Activated CD4-positive, CD25-positive, alpha-beta regulatory T cell treated with anti-CD3 and anti-CD28 coated beads, Interleukin-2, amount 50 U/mL, for 24 hours (primary cell): ENCODE results near the gene CCDC116.
A peak's percentile ranks its signal among the peaks of the same experiment; 100 is the strongest.
"Not testable (repeated sequence)": the region's sequence is repeated elsewhere in the genome, so short reads cannot be mapped to it uniquely, and the experiment has no call there.

Source experiments
- ATAC-seq, 2 donors: fragments of 150-1000 bp; cut with Tn5 transposase; one replicate each; pipeline ENCODE4 v1.10.0; 2021; ENCODE audit warnings: mild to moderate bottlenecking in 1 of 2, moderate library complexity in 1 of 2

The CCDC116 gene

DNA sequence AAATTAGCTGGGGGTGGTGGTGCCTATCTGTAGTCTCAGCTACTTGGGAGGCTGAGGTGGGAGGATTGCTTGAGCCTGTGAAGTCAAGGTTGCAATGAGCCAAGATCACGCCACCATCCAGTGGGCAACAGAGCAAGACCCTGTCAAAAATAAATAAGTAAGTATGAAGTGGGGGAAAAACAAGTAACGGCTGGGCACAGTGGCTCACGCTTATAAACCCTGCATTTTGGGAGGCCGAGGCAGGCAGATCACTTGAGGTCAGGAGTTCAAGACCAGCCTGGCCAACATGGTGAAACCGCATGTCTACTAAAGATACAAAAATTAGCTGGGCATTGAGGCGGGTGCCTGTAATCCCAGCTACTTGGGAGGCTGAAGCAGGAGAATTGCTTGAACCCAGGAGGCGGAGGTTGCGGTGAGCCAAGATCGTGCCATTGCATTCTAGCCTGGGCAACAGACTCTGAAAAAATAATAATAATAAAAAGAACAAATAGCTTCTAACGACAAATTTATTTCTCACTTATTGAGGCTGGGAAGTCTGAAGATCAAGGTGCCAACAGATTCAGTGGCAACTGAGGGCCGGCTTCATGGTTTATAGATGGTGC is 22.9 kb upstream of the CCDC116 start:
- not testable (repeated sequence) for ATAC-seq

GRCh38 chr22:21611210-21611977 is 21.2 kb upstream of the CCDC116 start:
- no peak for ATAC-seq

GRCh38 chr22:21612858-21613257 is 19.7 kb upstream of the CCDC116 start:
- ATAC-seq: no peak

- no peak for ATAC-seq
These were observed 18.9 kb upstream of the CCDC116 start for GRCh38 chr22:21613553-21614233.

GRCh38 chr22:21615731-21616130 is 16.8 kb upstream of the CCDC116 start:
- ATAC-seq: no peak

DNA sequence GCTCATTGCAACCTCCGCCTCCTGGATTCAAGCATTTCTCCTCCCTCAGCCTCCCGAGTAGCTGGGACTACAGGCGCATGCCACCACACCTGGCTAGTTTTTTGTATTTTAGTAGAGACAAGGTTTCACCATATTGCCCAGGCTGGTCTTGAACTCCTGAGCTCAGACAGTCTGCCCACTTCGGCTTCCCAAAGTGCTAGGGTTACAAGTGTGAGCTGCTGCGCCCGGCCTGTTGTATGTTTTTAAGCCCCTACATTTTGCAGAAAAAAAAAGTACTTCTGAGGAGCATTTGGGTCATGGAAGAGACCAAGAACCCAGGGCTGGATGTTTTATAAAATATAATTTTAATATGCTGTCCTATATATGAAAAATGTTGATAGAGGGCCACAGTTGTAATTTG is 15.2 kb upstream of the CCDC116 start:
- not testable (repeated sequence) for ATAC-seq

DNA sequence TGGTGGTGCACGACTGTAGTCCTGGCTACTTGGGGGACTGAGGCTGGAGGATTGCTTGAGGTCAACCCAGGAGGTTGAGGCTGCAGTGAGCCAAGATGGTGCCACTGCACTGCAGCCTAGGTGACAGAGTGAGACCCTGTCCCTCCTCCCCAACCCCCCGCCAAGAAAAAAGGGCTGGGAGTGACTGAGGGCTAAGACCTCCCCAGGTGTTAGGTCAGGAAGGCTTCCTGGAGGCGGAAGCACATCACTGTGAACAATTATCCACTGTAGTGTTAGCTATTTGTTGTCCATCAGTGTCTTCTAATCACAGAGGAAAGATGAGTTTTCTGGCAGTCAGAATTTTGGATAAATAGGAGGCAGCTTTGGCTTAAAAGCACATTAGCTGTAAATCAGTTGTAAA is 11.5 kb upstream of the CCDC116 start:
- no peak for ATAC-seq

DNA sequence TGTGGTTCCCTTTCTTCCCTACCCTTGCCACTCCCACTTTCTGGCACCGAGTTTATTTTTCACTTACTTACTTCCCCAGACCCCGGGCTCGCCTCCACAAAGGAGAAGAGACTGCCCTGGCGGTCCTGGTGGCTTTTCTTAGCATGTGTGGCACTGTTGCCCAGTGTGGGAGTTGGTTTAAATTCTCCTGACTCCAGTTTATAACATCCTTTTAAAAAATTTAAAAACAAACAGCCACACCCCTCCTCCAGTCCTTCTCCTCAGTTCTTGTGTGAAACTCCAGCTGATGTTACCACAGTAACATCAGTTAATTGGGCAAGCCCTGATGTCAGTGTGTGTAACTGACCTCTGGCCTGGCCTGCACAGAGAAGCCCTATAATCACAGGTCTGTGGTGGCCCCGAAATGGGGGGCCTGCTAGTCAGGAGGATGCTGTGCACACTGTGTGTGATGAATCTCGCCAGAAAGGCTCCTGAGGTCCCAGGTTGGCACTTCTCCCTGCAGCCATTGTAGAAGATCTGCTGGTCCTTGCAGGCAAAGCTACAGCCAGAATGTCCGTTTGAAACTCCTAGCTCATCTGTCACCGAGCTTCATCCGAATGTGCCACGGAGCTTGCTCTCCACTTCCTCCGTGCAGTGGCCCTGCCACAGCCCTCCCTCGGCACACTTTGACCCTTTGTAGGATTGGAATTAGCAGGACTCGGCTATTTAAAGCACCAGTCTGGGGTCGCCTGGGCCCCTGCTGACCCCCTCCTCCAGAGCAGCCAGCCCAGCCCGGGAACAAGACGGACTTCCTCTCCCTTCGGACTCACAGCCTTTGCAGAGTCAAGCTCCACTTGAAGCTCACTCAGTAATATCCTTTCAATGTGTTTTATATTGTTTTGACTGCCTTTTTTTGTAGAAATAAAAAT is 10.3 kb upstream of the CCDC116 start:
- ATAC-seq: no peak

DNA sequence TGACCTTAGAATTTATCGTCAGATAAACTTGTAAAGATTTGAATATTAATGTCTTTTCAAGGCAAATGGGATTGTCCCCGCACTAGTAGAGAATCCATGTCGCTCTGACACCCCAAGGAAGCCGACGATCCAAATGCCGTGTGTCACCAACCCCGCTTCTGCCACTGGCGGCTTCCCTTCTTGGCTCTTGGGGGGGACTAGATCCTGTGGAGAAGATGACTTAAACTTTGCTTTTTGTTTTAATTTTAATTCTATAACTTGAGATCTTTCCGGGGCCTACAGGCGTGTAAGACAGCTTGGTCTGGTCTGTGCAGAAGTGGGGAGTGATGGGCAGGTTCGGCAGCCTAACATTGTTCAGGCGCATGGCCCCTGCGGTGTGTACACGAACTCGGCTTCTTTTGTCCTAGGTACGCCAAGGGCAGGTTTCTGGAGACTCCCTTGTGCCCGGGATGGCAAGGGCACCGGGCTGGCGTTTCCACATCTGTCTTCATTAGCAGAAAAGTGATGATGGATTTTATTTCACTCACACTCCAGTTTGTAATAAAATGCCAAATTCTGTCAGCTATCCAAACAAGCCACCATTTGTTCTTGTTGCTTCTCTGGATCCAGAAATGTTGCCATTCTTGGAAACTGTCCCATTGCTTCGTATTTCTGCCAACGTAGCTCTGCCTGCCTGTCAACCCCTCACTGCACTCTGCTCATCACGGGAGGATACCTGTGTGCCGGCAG is 9.5 kb upstream of the CCDC116 start:
- ATAC-seq: no peak

DNA sequence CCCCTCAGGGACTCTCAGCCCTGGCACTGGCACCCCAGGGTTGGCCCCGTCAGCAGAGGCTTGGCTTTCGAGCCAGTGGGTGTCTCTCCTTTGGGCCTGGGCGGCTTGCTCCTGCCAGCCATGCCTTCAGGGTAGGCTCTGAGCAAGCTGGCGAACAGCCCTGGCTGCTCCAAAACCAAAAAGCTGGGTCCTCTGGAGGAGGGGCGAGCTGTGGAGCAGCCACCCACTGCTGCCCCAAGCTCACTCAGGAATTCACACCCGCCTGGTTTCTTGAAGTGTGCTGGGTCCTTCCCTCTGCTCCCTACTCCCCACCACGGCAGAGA is 9.0 kb upstream of the CCDC116 start:
- no peak for ATAC-seq

- no peak for ATAC-seq
These were observed 8.3 kb upstream of the CCDC116 start for GRCh38 chr22:21624120-21624879.

DNA sequence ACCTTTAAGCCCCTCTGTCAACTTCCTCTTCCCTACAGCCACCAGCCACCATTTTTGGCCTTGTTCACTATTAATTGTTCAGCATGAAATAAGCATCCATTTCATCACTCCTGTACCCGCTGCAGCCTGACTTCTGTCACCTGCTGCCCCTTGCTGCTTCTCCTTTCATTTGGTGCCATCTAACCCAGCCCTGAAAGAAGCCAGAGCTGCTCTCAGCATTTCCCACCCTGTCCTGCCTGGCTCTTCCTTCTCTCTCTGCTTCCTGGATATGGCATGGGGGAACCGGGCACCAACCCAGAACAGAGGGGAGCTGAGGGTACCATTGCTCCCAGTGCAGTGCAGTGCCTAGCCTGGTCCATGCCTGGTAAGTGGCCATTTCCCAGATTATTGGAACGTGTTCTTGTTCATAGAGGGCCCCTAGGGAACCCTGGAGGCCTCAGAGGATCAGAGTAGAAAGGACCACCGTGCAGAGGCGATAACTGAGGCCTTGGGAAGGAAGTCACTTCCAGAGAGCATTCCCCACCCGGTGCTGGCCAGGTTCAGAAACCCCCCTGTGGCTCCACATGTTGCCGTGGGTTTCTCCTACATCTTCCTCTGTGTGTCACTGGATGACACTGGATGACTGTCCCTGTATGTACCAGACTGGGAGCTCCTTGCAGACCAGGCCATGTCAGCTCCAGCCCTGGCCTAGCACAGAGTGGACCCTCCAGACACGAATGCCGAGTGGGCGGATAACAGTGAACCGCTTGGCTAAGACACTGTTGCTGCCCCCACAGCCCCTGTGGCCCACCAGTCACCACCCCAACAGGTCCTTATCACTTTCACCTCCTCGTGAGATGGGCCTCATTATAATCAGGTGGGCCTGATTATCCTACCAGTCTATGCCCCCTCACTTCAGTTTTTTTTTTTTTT is 7.4 kb upstream of the CCDC116 start:
- ATAC-seq: no peak

DNA sequence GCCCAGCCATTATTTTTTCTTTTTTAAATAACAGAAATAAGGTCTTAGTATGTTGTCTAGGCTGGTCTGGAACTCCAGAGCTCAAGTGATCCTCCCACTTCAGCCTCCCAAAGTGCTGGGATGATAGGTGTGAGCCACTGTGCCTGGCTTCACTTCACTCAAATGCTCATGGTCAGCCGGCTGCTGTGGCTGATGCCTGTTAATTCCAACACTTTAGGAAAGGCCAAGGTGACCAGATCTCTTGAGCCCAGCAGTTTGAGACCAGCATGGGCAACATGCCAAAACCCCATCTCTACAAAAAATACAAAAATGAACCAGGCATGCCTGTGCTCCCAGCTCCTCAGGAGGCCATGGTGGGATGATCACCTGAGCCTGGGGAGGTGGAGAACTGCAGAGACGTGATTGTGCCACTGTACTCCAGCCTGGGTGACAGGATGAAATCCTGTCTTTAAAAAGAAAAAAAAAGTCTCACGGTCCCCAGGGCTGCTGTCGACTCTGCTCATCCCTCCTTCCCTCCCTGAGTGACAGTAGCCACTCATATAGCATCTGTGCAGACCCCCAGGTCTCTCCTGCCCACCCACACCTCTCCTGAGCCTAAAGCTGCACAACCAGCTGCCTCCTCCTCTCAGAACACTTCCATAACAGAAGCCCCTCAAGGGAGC is 6.4 kb upstream of the CCDC116 start:
- ATAC-seq: no peak

- ATAC-seq: no peak
These were observed 5.7 kb upstream of the CCDC116 start for GRCh38 chr22:21626735-21627469.

DNA sequence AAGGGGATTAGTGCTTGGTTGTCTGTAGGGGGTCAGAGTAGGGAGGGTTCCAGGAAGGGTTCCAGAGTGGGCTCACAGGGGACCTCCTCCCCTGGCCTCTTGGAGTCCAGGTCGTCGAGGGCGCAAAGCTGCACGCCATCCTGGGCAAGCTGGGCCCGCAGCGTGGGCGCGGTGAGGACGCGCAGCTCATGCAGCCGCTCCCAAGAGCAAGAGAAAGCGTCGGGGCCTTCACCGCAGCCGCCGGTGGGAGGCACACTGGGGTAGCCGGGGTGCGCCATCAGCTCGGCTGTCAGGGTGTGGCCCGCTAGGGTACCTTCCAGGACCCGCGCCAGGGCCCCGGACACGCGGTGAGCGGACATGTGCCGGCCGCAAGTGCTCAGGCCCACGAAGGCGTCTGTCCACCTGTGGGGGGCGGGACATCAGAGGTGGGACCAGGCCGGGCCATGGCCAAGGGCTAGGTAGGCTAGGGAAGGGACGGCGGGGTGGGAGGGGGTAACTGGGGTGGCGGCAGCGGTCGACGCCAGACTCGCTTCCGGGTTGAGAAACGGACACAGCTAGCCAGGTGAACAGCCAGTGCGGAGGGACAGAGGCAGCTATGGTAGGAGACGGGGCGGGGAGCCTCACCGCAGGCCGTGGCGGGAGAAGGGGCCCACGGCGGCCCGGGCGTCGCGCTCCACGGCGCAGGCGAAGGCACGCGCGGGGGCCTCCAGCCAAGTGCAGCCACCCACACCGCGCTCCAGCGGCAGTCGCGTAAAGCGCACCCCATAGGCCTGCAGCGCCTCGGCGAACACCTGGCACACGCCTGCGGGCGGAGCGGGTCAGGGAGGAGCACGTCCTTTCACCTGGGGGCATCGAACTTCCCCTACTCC is 3.9 kb upstream of the CCDC116 start:
- peak; percentile 2 to 3 for ATAC-seq

DNA sequence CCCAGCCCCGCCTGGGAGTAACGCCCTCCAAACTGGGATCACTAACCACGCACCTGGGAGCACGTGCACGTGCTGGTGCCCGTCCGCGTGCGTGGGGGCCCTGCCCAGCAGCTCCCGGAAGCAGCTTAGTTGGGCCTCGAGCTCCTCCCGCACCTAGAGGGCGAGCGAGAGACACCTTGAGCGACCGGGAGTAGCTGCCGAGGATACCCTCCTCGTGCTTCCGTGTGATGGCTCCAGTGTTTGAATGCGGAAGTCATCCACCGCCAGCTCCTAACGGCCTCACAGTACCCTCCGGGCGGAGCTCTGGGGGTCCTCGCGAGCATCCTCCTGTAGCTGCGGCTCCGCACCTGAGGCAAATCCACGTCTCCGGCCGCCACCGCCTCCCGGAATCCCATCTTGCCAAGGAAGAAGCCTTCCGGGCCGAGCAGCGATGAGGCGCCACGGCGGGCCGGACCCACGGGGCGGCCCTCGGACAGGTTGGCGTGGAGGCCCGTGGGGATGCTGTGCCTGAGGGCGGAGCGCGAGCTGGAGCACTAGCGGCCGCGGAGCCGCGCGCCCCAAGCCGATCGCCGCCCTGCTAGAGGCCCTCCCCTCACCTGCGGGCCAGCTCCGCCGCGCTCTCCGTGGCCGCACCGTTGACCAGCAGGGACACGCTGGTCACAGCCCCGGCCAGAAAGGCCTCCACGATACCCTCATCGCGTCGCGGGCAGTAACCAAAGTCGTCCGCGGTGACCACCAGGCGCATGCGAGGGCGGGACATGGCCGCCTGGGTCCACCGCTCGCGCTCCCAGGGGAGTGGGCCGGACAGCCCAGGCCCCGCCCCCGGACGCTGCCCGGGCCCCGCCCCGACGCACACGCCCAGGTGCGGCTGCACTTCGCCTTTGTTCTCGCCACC is 3.1 kb upstream of the CCDC116 start, which contains the start of gene YDJC:
YDJC (minus strand) TSS at position 768 of the 895 bp plus-strand sequence; CDS start at position 760, 8 bp downstream.
- peak; percentile 83 to 86 for ATAC-seq

DNA sequence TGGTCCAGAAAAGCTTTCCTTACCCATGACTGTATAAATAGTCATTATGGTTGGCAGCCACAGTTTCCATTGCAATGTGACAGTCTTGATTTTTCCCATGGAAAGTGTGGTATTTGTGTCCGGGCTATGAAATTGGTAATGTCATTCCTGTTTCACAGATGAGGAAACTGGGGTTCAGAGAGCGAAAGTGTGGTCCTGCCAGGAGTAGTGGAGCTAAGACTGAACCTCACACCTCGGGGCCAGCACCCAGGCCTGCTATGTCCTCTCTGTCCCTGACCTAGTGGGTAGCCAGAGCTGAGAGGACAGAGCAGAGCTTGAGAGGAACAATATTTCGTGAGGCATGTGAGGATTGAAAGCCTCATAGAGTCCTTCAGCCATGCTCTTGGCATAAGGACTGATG is 1.5 kb upstream of the CCDC116 start:
- no peak for ATAC-seq
